K562 (cell line): Measurements from ENCODE around the gene RBM19. TPM values are rescaled to one million over a fixed set of nuclear protein-coding genes. Genes with fewer than 3 reads are reported as not detected.

Experiments used
- CREM ChIP-seq: IDR thresholded peaks from 2 replicates; pipeline ENCODE4 v1.6.1; 2014; ENCODE audit warnings: antibody characterized with exemption, low read depth
- DIDO1 ChIP-seq: fragments of 450-650 bp; IDR thresholded peaks from 2 replicates; pipeline ENCODE4 v1.6.1; 2016; ENCODE audit warnings: low read depth, missing biosample characterization, missing genetic modification characterization
- E2F8 ChIP-seq: fragments of 450-650 bp; IDR thresholded peaks from 2 replicates; pipeline ENCODE4 v1.7.1; 2018; ENCODE audit warnings: mild to moderate bottlenecking, low read depth; ENCODE audit not compliant: partially characterized antibody
- LCOR ChIP-seq: sonication (generic); formaldehyde crosslinking; IDR thresholded peaks from 2 replicates; pipeline ENCODE4 v1.8.0; 2022; ENCODE audit warnings: mild to moderate bottlenecking, missing genetic modification reagents
- MTA3 ChIP-seq: fragments of 450-650 bp; formaldehyde crosslinking; IDR thresholded peaks from 2 replicates; pipeline ENCODE4 v1.6.1; 2017; ENCODE audit warnings: mild to moderate bottlenecking, borderline replicate concordance
- MYNN ChIP-seq, 2 experiments: sonication (generic); formaldehyde crosslinking in 1 of 2; IDR thresholded peaks; 2 replicates each; pipeline versions ENCODE4 v1.5.0 to v1.6.1; 2016 to 2020; ENCODE audit warnings: antibody characterized with exemption in 1 of 2, missing genetic modification reagents in 1 of 2
- PRMT5 ChIP-seq: sonication (generic); formaldehyde crosslinking; IDR thresholded peaks from 2 replicates; pipeline ENCODE4 v1.5.0; 2020; ENCODE audit warnings: missing genetic modification reagents
- SMARCA5 ChIP-seq: fragments of 450-650 bp; IDR thresholded peaks from 2 replicates; pipeline ENCODE4 v1.6.1; 2016
- SPI1 ChIP-seq: IDR thresholded peaks from 2 replicates; pipeline ENCODE4 v1.6.1; 2011; ENCODE audit warnings: low read depth, low read length, control low read depth, borderline replicate concordance
- TARDBP ChIP-seq: fragments of 450-650 bp; IDR thresholded peaks from 2 replicates; pipeline ENCODE4 v1.6.1; 2016
- ZNF318 ChIP-seq, 2 experiments: fragments of 450-650 bp; IDR thresholded peaks; 2 replicates each; pipeline ENCODE4 v1.6.1; 2016; ENCODE audit warnings: mild to moderate bottlenecking in 2 of 2, borderline replicate concordance in 1 of 2, low read depth in 1 of 2, moderate library complexity in 1 of 2
- ZNF830 ChIP-seq: fragments of 250-450 bp; sonication (Bioruptor Pico); IDR thresholded peaks from 2 replicates; pipeline ENCODE4 v1.5.0; 2021; ENCODE audit warnings: mild to moderate bottlenecking
- polyA plus RNA-seq, 8 experiments: library from polyadenylated mRNA; depleted of rRNA in 4 of 8; stranded (reverse) in 5 of 8; unstranded in 3 of 8; fragments of >200 nt; fragmentation: Nextera tagmentation in 2 of 8; fragmentation: Illumina TruSeq in 1 of 8; extraction: Ambion mirVana in 2 of 8; extraction: Trizol in 1 of 8; gene quantifications; 2 replicates each; pipeline versions ENCODE4 v1.2.1 to v1.2.3, GENCODE V29; 2011 to 2014; ENCODE audit warnings: inconsistent platforms in 1 of 8, missing spikeins in 1 of 8
- total RNA-seq, 7 experiments: library from RNA; depleted of rRNA in 6 of 7; stranded (reverse); fragments of >200 nt in 6 of 7; fragmentation: Illumina TruSeq in 2 of 7; extraction: Trizol in 2 of 7; gene quantifications; 2 replicates each; pipeline versions ENCODE4 v1.2.1 to v1.2.3, GENCODE V29; 2011 to 2021; ENCODE audit warnings: low replicate concordance in 1 of 7
- TF ChIP-seq, protein P1 (sequence below): sonication (generic); formaldehyde crosslinking; IDR thresholded peaks from 2 replicates; pipeline ENCODE4 v1.8.0; 2022; ENCODE audit warnings: missing genetic modification reagents, mild to moderate bottlenecking, borderline replicate concordance
- TF ChIP-seq, protein P2 (sequence below): fragments of 250-450 bp; sonication (Bioruptor Pico); IDR thresholded peaks from 2 replicates; pipeline ENCODE4 v1.8.0; 2021; ENCODE audit warnings: mild to moderate bottlenecking, moderate library complexity

Gene RBM19
- total and polyA plus RNA-seq, 9 of the 15 experiments (the other 6 are each of a cell fraction or from before 2014, with no cell fraction given): 16.0 to 58.4 (median 37.9) TPM

GRCh38 chr12:113965951-113966797 lies at the start of gene RBM19 (continued):
- TF ChIP-seq ZNF318 (IDR thresholded peaks at IDR 0.05; ENCODE audit: borderline replicate concordance in 1 of 2, low read depth in 1 of 2) (no peak), LCOR (peak; percentile 9; the same call in 1 of the 2 replicates), MTA3 (no peak), PRMT5 (CRISPR knock-in tag) (no peak), CREM (peak; percentile 85), MYNN (IDR thresholded peaks at IDR 0.05) (peak; percentile 59; the same call in 1 of the 2 replicates), MYNN (CRISPR knock-in tag; IDR thresholded peaks at IDR 0.05) (no peak), DIDO1 (tag) (peak; percentile 91), ZNF830 (CRISPR knock-in tag) (no peak), TARDBP (peak; percentile 17; the same call in 1 of the 2 replicates), SMARCA5 (no peak), E2F8 (peak; percentile 75), SPI1 (0 out of 2 replicates have a peak, but pooled peaks have one; percentile 15)
- TF ChIP-seq, protein P1, sequence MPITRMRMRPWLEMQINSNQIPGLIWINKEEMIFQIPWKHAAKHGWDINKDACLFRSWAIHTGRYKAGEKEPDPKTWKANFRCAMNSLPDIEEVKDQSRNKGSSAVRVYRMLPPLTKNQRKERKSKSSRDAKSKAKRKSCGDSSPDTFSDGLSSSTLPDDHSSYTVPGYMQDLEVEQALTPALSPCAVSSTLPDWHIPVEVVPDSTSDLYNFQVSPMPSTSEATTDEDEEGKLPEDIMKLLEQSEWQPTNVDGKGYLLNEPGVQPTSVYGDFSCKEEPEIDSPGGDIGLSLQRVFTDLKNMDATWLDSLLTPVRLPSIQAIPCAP (CRISPR knock-in tag): no peak
- TF ChIP-seq, protein P2, sequence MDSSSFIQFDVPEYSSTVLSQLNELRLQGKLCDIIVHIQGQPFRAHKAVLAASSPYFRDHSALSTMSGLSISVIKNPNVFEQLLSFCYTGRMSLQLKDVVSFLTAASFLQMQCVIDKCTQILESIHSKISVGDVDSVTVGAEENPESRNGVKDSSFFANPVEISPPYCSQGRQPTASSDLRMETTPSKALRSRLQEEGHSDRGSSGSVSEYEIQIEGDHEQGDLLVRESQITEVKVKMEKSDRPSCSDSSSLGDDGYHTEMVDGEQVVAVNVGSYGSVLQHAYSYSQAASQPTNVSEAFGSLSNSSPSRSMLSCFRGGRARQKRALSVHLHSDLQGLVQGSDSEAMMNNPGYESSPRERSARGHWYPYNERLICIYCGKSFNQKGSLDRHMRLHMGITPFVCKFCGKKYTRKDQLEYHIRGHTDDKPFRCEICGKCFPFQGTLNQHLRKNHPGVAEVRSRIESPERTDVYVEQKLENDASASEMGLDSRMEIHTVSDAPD (CRISPR knock-in tag): no peak
